ENCODE measurements around the gene CARHSP1. TPM values are rescaled to one million over a fixed set of nuclear protein-coding genes. Genes with fewer than 3 reads are reported as not detected.

CARHSP1 gene
- polyA plus RNA-seq, 1 of the 3 experiments (the other 2 are of a cell fraction): 93.6 TPM

GRCh38 chr16:8915722-8916301 is 47.0 kb upstream of the CARHSP1 start:
- POLR2A ChIA-PET: no interaction called here
- H3K9me2 ChIP-seq: no peaks in the 10 kb centered on the region
- H4K20me1 ChIP-seq (ENCODE audit: insufficient read depth): peaks cover 14% of the 10 kb centered on the region; the same call in 1 of the 2 replicates
- H3K27me3 ChIP-seq (ENCODE audit: insufficient read depth): no peaks in the 10 kb centered on the region
- no peak for DNase-seq
- H3K79me2 ChIP-seq (ENCODE audit: insufficient read depth): peaks cover 40% of the 10 kb centered on the region
- H3K4me2 ChIP-seq: no peak overlapping the region
- peaks cover 3% of the 10 kb centered on the region for H3F3A ChIP-seq (replicated peaks; ENCODE audit: insufficient read depth)
- CTCF ChIA-PET: interaction anchor here (0.7 to 1.5 kb wide), 4 partner anchors 9 to 24 kb away, joined by 3 to 4 read pairs (median 3); no protein-coding TSS in a partner anchor
- TF ChIP-seq ELF1 (IDR thresholded peaks at IDR 0.05) (no peak), EZH2phosphoT487 (IDR thresholded peaks at IDR 0.05; ENCODE audit: borderline replicate concordance, low read depth) (no peak), SMC3 (IDR thresholded peaks at IDR 0.05; ENCODE audit: low read depth, low read length) (no peak), POLR2AphosphoS5 (IDR thresholded peaks at IDR 0.05; ENCODE audit: low read depth, low read length) (no peak)
- H2AFZ ChIP-seq (ENCODE audit: low read depth): no peak overlapping the region
- H3K4me3 ChIP-seq (ENCODE audit: low read depth in 2 of 2, low read length in 1 of 2): no peak overlapping the region
- H3K36me3 ChIP-seq (replicated peaks in 1 of 2; ENCODE audit: control insufficient read depth in 1 of 2, insufficient read depth in 2 of 2, low read length in 1 of 2): peaks cover 66 to 77% of the 10 kb centered on the region in 2 experiments
- H3K9me3 ChIP-seq: no peaks in the 10 kb centered on the region
- no peak overlapping the region for H3K9ac ChIP-seq
- H3K27ac ChIP-seq (ENCODE audit: low read depth in 2 of 2, low read length in 1 of 2): no peak overlapping the region
- H3K4me1 ChIP-seq (ENCODE audit: control insufficient read depth in 1 of 2, insufficient read depth in 2 of 2, low read depth in 1 of 2, low read length in 1 of 2): no peaks in the 10 kb centered on the region
- WGBS (ENCODE audit: low lambda C conversion rate): 96% methylated on average over 7 of the region's 7 CpGs

- TF ChIP-seq RFX5 (IDR thresholded peaks at IDR 0.05; ENCODE audit: low read length) (no peak), ZBTB33 (IDR thresholded peaks at IDR 0.05; ENCODE audit: borderline replicate concordance, low read depth) (no peak), MXI1 (IDR thresholded peaks at IDR 0.05; ENCODE audit: low read depth, low read length) (no peak), USF2 (IDR thresholded peaks at IDR 0.05; ENCODE audit: borderline replicate concordance, low read depth, low read length) (no peak), NFIC (IDR thresholded peaks at IDR 0.05; ENCODE audit: borderline replicate concordance) (no peak)
- Histone ChIP-seq H3K9me2 (no peaks in the 10 kb centered on the region), H3K36me3 (replicated peaks in 1 of 2; ENCODE audit: control insufficient read depth in 1 of 2, insufficient read depth in 2 of 2, low read length in 1 of 2) (peaks cover 62 to 70% of the 10 kb centered on the region in 2 experiments), H3K9me3 (no peaks in the 10 kb centered on the region), H4K20me1 (ENCODE audit: insufficient read depth) (peaks cover 10% of the 10 kb centered on the region; the same call in 1 of the 2 replicates), H3K4me2 (no peak overlapping the region), H3K27me3 (ENCODE audit: insufficient read depth) (no peaks in the 10 kb centered on the region), H3K9ac (no peak overlapping the region), H3K4me1 (ENCODE audit: control insufficient read depth in 1 of 2, insufficient read depth in 2 of 2, low read depth in 1 of 2, low read length in 1 of 2) (no peaks in the 10 kb centered on the region; a peak in 1 of 4 replicates), H3K4me3 (ENCODE audit: low read depth in 2 of 2, low read length in 1 of 2) (no peak overlapping the region), H3K27ac (ENCODE audit: low read depth in 2 of 2, low read length in 1 of 2) (no peak overlapping the region), H3K79me2 (ENCODE audit: insufficient read depth) (peaks cover 27% of the 10 kb centered on the region), H3F3A (replicated peaks; ENCODE audit: insufficient read depth) (peaks cover 3% of the 10 kb centered on the region), H2AFZ (ENCODE audit: low read depth) (no peak overlapping the region)
- CTCF ChIA-PET: interaction anchor here (0.7 to 1.7 kb wide), 6 partner anchors 20 to 262 kb away, joined by 3 to 7 read pairs (median 4); no protein-coding TSS in a partner anchor
- POLR2A ChIA-PET: no interaction called here
- DNase-seq: no peak
- WGBS (ENCODE audit: low lambda C conversion rate): 95% methylated on average over 3 of the region's 3 CpGs
These were observed 45.3 kb upstream of the CARHSP1 start for GRCh38 chr16:8914098-8914497.

All from SK-N-SH (cell line).